DOHH2 (cell line): Measurements from ENCODE around the gene ACBD7.

Experiments used
- H3F3A ChIP-seq: fragments of 200-600 bp; sonication (generic), shearing (Covaris generic); 2 replicates; pipeline ENCODE4 v1.6.0; 2016; ENCODE audit warnings: antibody characterized with exemption, mild to moderate bottlenecking; ENCODE audit not compliant: control insufficient read depth, insufficient read depth
- H3K27ac ChIP-seq: fragments of 200-600 bp; sonication (generic); 2 replicates; pipeline ENCODE4 v1.5.1; 2014; ENCODE audit warnings: low read depth, mild to moderate bottlenecking, low read length, moderate library complexity
- H3K27me3 ChIP-seq: fragments of 200-600 bp; sonication (generic); 2 replicates; pipeline ENCODE4 v1.6.1; 2014; ENCODE audit warnings: mild to moderate bottlenecking, low read length, mixed read lengths; ENCODE audit not compliant: control insufficient read depth
- H3K36me3 ChIP-seq: fragments of 200-600 bp; sonication (generic); 2 replicates; pipeline ENCODE4 v1.6.1; 2014; ENCODE audit warnings: mild to moderate bottlenecking, low read length, moderate library complexity, mixed read lengths; ENCODE audit not compliant: control insufficient read depth
- H3K4me1 ChIP-seq: fragments of 200-600 bp; sonication (generic); 2 replicates; pipeline ENCODE4 v1.6.1; 2014; ENCODE audit warnings: mild to moderate bottlenecking, low read length, mixed read lengths; ENCODE audit not compliant: control insufficient read depth
- H3K4me2 ChIP-seq: fragments of 200-600 bp; sonication (generic); 2 replicates; pipeline ENCODE4 v1.6.0; 2014; ENCODE audit warnings: mild to moderate bottlenecking, low read length, moderate library complexity
- H3K4me3 ChIP-seq: fragments of 200-600 bp; sonication (generic); 2 replicates; pipeline ENCODE4 v1.5.1; 2014; ENCODE audit warnings: mild to moderate bottlenecking, low read length, mixed read lengths
- H3K79me2 ChIP-seq: fragments of 200-600 bp; sonication (generic); 2 replicates; pipeline ENCODE4 v1.6.1; 2014; ENCODE audit warnings: mild to moderate bottlenecking, low read length, mixed read lengths; ENCODE audit not compliant: control insufficient read depth
- H3K9me2 ChIP-seq: fragments of 200-600 bp; sonication (generic); replicated peaks from 2 replicates; pipeline ENCODE4 v1.6.1; 2014; ENCODE audit warnings: mild to moderate bottlenecking, low read length, mixed read lengths; ENCODE audit not compliant: control insufficient read depth
- H3K9me3 ChIP-seq: fragments of 200-600 bp; sonication (generic); 2 replicates; pipeline ENCODE4 v1.6.1; 2014; ENCODE audit warnings: antibody characterized with exemption, low read length, mixed read lengths; ENCODE audit not compliant: control insufficient read depth, insufficient read depth
- H4K20me1 ChIP-seq: fragments of 200-600 bp; sonication (generic); 2 replicates; pipeline ENCODE4 v1.6.0; 2014; ENCODE audit warnings: low read depth, mild to moderate bottlenecking, antibody characterized with exemption, low read length, moderate library complexity; ENCODE audit not compliant: control insufficient read depth, insufficient read depth
- CTCF ChIP-seq: fragments of 200-600 bp; sonication (generic); IDR thresholded peaks from one replicate; pipeline ENCODE4 v1.5.1; 2014; ENCODE audit warnings: antibody characterized with exemption, mild to moderate bottlenecking, low read depth, low read length; ENCODE audit not compliant: poor library complexity, severe bottlenecking
- EZH2phosphoT487 ChIP-seq: fragments of 200-600 bp; sonication (generic); IDR thresholded peaks from 2 replicates; pipeline ENCODE4 v1.6.1; 2017; ENCODE audit warnings: borderline replicate concordance, mild to moderate bottlenecking, antibody characterized with exemption, low read length, moderate library complexity, mixed read lengths

The ACBD7 gene

GRCh38 chr10:15027741-15028140, 60.8 kb downstream of the ACBD7 start:
- Histone ChIP-seq H3K9me2 (no peaks in the 10 kb centered on the region), H3K79me2 (no peaks in the 10 kb centered on the region), H3K36me3 (no peaks in the 10 kb centered on the region), H3K4me3 (no peak overlapping the region), H3K27ac (no peak overlapping the region), H3K9me3 (no peaks in the 10 kb centered on the region), H4K20me1 (no peaks in the 10 kb centered on the region), H3F3A (no peaks in the 10 kb centered on the region), H3K4me2 (no peak overlapping the region), H3K4me1 (no peaks in the 10 kb centered on the region), H3K27me3 (no peaks in the 10 kb centered on the region)
- TF ChIP-seq EZH2phosphoT487 (no peak), CTCF (no peak)
